GM23338 (cell line): ENCODE measurements around the gene MYL6.

Experiments
- CREB1 ChIP-seq: fragments of 250-450 bp; sonication (Bioruptor Pico); IDR thresholded peaks from 2 replicates; pipeline ENCODE4 v1.5.0; 2020; ENCODE audit warnings: low read depth, mild to moderate bottlenecking, moderate library complexity
- CTCF ChIP-seq, 2 experiments: fragments of 200-600 bp in 1 of 2; sonication (generic) in 1 of 2; conservative IDR thresholded peaks; 2 replicates each; pipeline versions ENCODE4 v1.5.1 to v1.6.1; 2016 to 2017; ENCODE audit warnings: antibody characterized with exemption in 2 of 2, low read depth in 2 of 2, mild to moderate bottlenecking in 2 of 2, moderate library complexity in 1 of 2
- ETS1 ChIP-seq: IDR thresholded peaks from 2 replicates; pipeline ENCODE4 v1.6.1; 2016; ENCODE audit warnings: antibody characterized with exemption
- EZH2 ChIP-seq: fragments of 200-600 bp; sonication (generic); IDR thresholded peaks from one replicate; pipeline ENCODE4 v1.8.0; 2017; ENCODE audit warnings: antibody characterized with exemption, mild to moderate bottlenecking, low read depth; ENCODE audit not compliant: unreplicated experiment
- EZH2phosphoT487 ChIP-seq: fragments of 200-600 bp; sonication (generic); IDR thresholded peaks from one replicate; pipeline ENCODE4 v1.8.1; 2018; ENCODE audit warnings: antibody characterized with exemption; ENCODE audit not compliant: unreplicated experiment
- POLR2AphosphoS5 ChIP-seq: IDR thresholded peaks from 2 replicates; pipeline ENCODE4 v1.6.1; 2016; ENCODE audit warnings: antibody characterized with exemption, low read depth
- STAT1 ChIP-seq: IDR thresholded peaks from one replicate; pipeline ENCODE4 v1.6.1; 2016; ENCODE audit warnings: antibody characterized with exemption; ENCODE audit not compliant: unreplicated experiment
- ZNF114 ChIP-seq: fragments of 250-450 bp; sonication (Bioruptor Pico); IDR thresholded peaks from 2 replicates; pipeline ENCODE4 v1.5.0; 2020; ENCODE audit warnings: mild to moderate bottlenecking, moderate library complexity
- ZNF462 ChIP-seq: fragments of 250-450 bp; sonication (Bioruptor Pico); IDR thresholded peaks from 2 replicates; pipeline ENCODE4 v1.5.0; 2020; ENCODE audit warnings: mild to moderate bottlenecking, moderate library complexity

- TF ChIP-seq EZH2 (no peak), POLR2AphosphoS5 (no peak), CTCF (conservative IDR thresholded peaks at IDR 0.05; ENCODE audit: low read depth in 2 of 2) (no peak), EZH2phosphoT487 (no peak), ZNF114 (CRISPR knock-in tag) (no peak), STAT1 (no peak), ZNF462 (no peak), ETS1 (no peak), CREB1 (CRISPR knock-in tag) (no peak)
Observed at GRCh38 chr12:56198836-56199235, 40.7 kb downstream of the MYL6 start.
